Stimulated activated CD4-positive, alpha-beta T cell treated with anti-CD3 and anti-CD28 coated beads, TNF-alpha, amount 100 ng/mL, for 1 hour (primary cell): ENCODE data around the gene ARFGAP3.
"Not testable (repeated sequence)": the region's sequence is repeated elsewhere in the genome, so short reads cannot be mapped to it uniquely, and the experiment has no call there.

Experiments
- DNase-seq, 3 donors: peaks; one replicate each; pipeline ENCODE4 v3.0.0-alpha.2; 2020; ENCODE audit warnings: low read depth in 3 of 3, low spot score in 1 of 3

The ARFGAP3 gene

DNA sequence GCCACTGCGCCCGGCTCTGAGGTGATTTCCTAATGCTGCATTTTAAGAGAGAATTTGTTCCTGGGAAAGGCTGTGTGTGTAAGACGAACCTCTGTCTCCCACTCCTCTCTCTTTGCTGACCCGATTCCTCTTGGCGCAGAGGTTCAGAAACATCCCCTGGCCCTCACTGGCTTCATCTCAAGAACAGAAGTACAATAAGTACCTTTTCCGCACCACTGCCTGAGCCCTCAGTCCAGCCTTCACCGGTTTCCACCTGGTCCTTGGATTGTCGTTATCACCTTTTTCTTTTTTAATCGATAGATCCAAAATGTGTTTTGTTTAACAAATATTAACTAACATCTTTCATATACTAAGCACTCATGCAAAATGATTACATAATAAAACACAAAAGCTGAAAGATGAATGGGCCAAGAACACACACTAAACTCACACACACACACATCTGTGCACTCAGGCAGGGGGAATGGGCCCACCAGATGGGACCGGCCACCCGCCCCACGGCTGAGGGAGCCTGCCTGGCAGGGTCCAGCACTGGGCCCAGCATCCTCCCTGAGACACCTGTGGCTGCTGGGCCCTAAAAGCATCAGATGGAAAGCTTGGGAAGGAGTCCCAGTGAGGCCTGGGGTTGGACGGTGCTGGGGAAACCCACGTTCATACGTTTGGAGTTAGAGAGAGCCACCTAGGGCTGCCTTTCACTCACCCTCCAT, 86.0 kb downstream of the ARFGAP3 start:
- DNase-seq = no peak

DNA sequence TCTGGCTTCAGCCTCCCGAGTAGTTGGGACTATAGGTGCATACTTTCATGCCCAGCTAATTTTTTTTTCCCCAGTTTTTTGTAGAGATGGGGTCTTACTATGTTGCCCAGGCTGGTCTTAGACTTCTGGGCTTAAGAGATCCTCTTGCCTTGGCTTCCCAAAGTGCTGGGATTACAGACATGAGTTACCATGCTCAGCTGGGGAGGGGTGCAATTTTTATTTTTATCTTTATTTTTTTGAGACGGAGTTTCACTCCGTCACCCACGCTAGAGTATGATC, 86.7 kb downstream of the ARFGAP3 start:
- no peak for DNase-seq

DNA sequence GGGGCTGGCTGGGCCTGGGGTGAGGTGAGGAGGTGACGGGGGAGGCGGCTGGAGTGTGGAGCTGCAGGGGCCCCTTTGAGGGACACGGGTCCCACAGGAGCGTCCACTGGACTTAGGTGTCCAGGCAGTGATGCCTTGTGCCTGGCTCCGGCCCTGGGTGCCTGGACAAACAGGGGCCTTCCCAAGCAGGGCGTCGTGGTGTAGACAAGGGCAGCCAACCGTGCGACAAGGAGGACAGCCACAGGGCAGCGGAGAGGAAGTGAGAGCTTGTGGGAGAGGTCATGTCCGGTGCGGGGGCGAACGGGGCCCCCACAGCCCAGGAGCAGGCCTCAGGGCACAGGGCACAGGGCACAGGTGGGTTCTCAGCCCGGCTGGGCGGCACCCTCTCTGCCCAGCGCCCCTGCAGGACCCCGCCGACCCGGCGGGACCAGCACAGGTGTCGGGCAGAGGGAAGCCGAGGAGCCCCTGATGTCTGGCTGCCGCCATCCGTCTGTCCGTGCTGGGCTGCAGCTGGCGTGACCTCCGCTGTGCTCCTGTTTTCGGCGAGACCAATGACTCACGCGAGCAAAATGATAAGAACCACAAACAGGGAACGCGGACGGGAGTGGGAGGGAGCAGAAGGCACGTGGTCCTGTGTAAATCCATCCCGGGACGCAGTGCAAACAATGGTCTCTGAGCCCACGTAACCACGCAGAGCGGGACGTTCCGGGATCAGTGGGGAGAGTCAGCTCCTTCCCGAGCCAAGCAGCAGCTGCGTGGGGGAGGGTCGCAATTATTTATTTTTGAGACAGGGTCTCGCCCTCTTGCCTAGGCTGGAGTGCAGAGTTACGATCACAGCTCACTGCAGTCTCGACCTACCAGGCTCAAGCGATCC, 87.3 kb downstream of the ARFGAP3 start:
- DNase-seq = no peak

DNA sequence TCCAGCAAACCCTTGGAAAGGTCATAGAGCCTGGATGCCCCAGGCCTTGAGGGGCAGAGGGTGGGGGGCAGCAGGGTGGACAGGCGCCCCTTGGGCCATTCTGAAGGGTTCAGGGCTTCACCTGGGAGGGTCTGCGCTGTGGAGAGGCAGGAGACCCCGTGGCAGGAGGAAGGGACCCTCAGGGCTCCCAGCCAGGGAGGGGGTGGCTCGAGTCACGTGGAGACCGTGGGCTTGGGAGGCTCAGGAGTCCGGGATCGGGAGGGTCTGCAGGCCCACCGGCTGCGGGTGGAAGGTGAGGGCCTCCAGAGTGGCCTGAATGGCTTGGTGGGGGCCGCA, 87.9 kb downstream of the ARFGAP3 start:
- DNase-seq = no peak

DNA sequence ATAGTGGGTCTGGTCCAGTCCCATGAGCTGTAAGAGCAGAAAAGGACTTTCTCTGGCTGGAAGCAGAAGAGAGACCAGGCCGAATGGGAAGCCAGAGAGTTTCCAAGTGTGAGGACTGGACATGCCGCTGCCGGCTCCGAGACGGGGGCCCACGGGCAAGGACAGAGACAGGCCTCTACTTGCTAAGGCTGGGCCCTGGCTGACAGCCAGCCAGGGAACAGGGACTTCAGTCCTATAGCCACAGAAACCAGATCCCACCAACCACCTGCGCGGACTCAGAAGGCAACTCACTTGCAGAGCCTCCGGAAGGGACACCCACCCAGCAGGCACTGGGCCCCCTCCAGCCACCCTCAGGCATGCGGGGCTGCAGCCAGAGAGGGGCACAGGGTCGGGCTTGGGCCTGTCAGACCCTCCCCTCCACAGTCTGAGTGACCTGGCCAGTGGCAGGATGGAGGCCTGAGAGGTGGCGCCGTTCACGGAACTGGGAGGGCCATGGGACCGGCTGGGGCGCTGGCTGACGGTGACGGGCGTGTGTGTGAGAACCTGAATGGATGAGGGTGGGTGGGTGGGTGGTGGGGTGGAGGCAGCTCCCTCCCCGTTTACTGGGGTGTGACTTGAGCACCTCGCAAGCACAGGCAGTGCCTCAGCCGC, 88.6 kb downstream of the ARFGAP3 start:
- DNase-seq = no peak

DNA sequence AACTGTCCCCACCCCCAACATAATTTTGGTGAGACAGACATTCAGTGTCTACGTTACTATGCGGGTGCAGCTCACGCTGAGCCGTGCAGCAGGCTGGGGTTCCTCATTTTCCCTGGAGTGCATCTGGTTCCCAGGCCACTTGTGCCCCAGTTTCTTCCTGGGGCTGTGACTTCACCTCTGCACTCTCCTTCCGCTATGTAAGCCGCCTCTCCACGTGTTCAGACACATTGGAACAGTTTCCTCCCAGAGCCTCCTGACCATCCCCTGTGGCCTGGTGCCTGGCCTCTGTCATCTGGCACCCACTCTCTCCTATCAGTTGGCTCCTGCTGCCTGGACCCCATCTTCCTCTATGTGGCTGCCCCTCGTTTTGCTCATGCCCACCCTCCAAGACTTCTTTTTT, 90.2 kb downstream of the ARFGAP3 start:
- no peak for DNase-seq

DNA sequence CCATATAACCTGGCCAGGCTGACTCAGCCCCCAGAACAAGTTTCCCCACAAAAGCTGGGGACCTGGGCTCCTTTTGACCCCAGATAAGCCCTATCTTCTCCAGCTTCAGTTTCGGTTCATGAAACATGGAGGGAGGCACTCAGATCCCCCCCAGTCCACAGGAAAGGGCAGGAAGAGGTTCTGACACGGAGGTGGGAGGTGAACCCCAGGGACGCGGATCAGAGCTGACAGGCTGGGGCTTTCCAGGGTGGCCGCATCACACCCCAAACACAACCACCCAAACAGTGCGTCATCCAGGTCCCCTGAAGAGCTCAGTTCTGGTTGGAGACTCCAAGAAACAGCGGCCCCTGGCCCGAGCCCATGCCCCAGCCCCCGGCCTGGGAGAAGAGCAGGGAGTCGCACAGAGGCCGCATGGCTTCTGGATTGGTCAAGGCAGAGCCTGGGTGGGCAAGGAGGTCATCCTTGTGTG, 92.1 kb downstream of the ARFGAP3 start:
- DNase-seq = no peak

DNA sequence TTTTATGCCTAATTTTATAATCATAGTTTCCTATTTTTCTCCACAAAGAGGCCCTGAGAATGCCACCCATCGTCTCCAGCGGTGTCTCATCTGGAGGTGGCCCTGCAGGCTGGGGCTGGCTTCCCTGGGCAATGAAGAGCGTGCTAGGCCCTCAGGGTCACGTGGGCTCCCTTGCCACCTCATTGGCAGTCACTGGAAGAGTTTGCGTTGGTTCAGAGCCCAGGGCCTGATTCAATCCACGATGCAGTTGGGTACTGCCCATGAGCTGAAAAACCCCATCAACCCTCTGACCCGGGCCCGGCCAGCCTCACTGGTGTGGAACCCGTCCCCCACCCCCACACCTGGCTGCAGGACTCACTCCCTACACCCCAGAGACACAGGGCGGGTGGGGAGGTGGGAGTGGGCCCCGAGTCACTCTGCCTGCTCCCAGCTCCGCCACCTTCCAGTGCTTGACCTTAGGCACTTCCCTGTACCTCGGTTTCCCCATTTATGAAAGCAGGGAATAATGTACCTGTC, 93.0 kb downstream of the ARFGAP3 start:
- DNase-seq = no peak

DNA sequence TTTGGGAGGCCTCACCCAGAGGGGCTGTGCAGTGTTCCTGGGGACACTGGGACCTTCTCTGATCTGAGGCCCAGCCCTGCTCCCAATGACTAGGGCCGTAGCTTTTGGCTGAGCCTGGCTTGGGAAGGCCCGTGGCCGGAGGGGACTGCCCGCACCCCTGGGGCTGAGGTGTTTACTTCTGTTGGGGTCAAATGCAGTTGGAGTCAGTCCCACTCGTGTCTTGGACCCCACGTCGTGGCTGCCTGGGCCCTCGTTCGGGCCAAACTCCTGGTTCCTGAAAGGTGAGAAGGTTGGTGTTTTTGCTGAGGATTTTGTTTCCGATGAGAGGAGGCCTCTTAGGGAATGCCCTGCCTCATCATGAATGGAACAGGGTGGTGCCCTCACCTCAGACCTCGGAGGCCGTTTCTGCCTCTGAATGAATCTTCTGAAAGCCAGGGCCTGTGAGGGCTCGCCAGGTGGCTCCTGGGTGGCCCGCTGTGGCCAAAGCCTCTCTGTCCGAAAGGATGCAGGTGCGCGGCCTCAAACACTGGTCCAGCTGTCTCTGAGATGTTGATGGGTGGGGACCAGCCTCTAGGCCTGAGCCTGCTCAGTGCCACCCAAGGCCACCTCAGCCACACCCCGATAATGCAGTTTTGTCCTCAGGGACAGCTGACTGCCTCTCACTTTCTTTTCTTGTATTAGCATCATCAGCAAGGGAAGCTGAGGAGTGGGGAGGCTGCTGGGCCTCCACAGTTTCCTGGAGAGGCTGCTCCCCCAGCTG, 96.1 kb downstream of the ARFGAP3 start:
- no peak for DNase-seq

DNA sequence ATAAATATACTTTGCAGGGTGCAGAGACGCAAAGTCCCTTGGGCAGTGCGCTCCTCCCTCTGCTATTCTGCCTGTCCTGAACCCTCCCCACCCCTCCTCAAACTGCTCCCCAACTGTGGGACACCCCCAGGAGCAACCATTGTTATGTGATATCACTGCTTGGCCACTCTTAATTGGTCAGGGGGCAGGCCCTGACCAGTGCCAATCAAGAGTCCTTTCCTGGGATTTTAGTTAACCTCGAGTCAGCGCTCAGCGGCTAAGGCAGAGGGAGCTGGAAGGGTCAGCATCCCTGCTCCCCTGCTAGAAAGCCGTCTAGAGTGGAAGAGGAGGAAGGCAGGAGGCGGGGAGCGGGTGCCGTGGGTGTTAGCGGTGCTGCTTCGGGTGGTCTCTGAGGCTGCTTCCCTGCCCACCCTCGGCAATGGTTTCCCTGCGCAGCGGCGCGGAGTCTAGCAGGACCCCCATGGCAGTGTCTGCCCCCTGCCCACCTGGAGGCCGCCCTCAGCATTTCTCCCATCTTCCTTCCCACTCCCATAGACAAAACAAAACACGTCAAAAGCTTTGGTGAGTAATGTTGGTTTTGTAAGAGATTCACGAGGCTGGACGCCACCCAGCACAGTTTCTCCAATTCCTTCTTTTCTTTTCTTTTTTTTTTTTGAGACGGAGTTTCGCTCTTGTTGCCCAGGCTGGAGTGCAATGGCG, 98.0 kb downstream of the ARFGAP3 start:
- no peak for DNase-seq

DNA sequence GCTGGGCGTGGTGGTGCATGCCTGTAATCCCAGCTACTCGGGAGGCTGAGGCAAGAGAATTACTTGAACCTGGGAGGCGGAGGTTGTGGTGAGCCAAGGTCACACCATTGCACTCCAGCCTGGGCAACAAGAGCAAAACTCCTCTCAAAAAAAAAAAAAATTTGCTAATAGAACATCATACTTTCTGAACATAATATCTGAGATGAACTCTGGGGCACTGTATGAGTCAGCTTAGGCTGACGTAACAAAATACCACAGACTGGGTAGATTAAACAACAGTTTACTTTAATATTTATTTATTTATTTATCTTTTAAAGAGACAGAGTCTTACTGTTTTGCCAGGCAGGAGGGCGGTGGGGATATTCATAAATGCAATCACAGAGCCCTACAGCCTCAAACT, 101.5 kb downstream of the ARFGAP3 start:
- not testable (repeated sequence) for DNase-seq

DNA sequence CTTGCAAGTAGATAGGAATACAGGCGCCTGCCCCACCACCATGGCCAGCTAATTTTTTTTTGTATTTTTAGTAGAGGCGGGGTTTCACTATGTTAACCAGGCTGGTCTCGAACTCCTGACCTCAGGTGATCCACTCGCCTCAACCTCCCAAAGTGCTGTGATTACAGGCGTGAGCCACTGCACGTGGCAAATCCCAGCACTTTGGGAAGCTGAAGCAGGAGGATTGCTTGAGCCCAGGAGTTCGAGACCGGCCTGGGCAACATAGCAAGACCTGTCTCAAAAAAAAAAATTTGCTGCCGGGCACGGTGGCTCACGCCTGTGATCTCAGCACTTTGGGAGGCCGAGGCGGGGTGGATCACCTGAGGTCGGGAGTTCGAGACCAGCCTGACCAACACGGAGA, 102.0 kb downstream of the ARFGAP3 start:
- DNase-seq = not testable (repeated sequence)

DNA sequence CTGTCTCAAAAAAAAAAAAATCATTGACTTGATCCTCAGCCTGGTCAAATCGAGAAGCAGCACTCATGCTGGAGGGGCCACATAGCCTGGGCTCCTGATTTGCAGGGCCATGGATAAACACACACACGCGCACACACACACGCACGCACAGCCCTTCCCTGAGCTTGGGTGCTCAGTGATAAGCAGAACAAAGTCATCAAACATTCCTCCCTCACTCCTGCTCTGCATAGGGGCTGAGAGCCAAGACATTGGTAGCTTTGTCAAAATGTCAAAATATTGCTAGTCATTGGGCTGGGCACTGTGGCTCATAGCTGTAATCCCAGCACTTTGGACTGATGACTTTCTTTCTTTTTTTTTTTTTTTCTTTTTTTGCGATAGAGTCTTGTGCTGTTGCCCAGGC, 102.4 kb downstream of the ARFGAP3 start:
- no peak for DNase-seq

DNA sequence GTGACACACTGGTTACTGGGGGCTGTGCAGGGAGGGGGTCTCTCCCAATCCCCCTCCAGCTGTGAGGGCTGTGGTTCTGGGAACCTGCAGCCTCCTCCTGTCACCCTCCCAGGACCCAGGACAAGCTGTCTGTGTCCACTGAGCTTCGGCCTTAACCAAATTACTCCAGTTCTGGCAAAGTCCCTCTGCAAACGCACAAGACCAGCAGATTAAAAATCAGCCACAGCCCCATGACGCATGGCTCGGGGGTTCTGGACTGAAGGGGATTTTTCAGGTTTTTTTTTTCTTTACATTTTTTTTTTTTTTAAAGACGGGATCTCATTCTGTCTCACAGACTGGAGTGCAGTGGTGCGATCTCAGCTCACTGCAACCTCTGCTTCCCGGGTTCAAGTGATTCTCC, 104.2 kb downstream of the ARFGAP3 start:
- no peak for DNase-seq

DNA sequence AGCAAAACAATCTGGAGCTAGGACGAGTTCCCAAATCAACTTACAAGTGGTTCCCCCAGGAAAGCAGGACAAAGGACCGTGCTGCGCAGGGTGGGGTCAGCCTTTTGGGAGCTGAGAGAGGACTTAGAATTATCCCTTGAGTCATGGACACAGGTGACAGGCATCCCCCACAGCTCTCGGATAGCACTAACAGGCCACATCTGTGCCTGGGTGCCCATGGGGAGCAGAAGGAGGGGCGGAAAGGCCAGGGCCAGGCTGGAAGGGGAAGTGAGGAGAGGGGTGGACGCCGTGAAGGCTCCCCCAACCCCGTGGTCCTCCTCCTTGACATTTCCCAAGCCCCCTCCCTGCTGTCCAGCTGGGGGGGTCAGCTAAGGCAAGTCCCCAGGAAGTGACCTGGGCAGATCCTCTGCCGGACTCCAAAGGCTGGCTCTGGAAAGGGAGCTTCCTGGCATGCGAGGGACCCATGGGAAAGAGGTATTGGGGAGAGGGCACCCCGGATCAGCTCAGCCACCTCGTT, 104.8 kb downstream of the ARFGAP3 start:
- DNase-seq = no peak

DNA sequence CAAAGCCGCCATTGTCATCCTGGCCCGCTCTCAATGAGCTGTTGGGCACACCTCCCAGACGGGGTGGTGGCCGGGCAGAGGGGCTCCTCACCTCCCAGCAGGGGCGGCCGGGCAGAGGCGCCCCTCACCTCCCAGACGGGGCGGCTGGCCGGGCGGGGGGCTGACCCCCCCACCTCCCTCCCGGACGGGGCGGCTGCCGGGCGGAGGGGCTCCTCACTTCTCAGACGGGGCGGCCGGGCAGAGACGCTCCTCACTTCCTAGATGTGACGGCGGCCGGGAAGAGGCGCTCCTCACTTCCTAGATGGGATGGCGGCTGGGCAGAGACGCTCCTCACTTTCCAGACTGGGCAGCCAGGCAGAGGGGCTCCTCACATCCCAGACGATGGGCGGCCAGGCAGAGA, 106.7 kb downstream of the ARFGAP3 start:
- DNase-seq = not testable (repeated sequence)

DNA sequence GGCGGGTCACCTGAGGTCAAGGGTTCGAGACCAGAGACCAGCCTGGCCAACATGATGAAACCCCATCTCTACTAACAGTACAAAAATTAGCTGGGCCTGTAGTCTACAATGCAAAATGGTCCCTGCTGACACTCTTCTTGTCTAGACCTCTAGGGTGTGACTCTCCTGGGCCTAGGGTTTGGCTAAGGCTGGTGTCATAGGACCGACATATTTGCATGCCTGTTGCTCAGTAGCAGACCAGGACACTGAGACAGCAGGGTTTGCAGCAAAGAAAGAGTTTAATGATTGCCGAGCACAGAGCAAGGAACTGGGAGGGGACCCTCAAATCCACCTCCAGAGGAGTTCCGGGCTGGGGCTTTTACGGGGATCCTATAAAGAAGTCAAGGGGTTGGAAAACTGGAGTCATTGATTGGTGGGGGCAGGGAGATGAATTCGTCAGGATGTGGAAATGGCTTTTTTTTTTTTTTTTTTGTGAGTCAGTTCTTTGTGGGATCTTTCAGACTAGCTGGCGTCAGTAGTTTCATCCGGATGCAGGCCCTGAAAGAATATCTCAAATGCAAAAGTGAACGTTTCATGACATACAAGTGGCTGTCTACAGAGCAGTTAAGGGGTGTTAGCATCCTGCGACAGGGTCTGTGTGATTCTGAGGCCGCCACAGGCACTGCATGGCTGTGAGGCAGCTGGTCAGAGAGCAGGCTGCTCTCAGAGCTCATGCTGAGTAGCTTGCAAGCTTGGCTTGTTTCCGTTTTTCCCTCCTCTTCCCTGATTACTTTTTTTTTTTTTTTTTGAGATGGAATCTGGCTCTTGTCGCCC, 109.2 kb downstream of the ARFGAP3 start:
- no peak for DNase-seq
